Activated CD8-positive, alpha-beta memory T cell treated with anti-CD3 and anti-CD28 coated beads, Interleukin-2, amount 50 U/mL, for 24 hours (primary cell): ENCODE data around the gene CTIF.

ENCODE experiments used
- DNase-seq: peaks from one replicate; pipeline ENCODE4 v3.0.0-alpha.2; 2020; ENCODE audit errors: extremely low read depth

The CTIF gene

GRCh38 chr18:48899558-48900174 is 360.8 kb downstream of the CTIF start:
- DNase-seq, result no peak

GRCh38 chr18:48900469-48900868 is 361.6 kb downstream of the CTIF start:
- no peak for DNase-seq

DNA sequence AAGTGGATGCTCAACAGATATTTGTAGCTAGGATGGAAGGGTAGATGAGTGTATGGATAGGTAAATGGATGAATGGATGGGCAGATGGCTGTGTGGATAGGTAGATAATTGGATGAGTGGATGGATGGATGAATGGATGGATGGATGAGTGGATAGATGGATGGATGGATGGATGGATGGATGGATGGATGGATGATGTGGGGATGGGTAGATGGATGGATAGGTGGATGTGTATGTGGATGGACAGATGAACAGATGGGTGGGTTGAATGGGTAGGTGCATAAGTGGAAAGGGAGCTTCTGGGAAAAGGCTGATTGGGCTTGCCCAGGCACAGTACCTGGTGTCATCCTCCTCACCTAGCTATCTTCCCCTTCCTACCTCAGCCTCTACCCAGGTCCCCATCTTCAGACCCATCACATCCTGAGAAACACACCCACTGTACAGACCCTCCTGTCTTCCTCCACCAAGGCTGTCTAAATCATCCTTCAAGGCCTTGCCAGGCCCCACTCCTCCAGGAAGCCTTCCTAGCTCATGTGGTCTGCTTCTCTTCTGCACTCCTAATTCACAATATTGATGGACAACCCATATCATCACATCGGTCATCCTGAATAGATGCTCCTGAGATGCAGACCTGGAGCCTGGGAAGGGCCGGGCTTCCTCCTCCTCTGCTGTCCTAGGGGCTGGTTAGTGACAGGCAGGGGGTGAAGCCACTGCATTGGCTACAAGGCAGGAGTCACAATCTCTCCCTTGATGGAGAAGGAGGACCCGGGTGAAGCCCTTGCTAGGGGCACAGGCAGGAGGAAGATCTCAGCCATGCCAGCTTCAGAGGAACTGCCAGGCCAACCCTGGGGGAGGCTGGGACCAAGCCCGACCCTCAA is 362.6 kb downstream of the CTIF start:
- no peak for DNase-seq

GRCh38 chr18:48902023-48902855 is 363.4 kb downstream of the CTIF start:
- no peak for DNase-seq

DNA sequence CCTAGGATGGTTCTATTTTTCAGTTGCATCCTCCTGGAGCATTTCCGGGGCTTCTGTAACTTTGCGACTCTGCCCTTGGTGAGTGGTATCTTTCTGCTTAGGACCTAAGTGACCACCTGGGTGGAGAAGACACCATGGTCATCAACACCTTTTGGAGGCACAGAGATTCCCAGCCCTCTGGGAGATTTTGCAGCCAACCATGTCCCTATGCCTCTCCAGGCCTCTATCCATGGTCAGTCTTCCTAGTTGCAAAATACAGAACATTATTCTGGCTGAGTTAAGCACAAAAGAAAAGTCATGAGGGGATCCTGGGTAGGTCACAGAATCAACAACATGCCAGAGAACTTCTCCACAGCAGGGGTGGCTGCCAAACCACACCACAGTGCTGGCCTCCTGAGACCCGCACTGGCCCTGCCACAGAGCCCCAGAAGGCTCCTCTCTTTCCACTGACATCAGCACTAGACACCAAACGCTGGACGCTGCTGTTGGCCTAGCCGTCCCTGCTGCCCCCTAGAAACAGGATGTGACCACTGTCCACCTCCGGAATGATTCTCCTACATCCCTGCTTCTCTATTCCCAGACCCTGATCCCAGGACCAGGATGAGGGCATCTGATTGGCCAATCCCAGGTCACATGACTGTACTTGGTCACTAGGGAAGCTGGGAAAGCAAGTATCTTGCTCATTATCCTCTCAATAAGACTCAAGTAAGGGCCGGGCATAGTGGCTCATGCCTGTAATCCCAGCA is 364.2 kb downstream of the CTIF start:
- DNase-seq, result no peak

GRCh38 chr18:48904091-48904490 is 365.3 kb downstream of the CTIF start:
- DNase-seq, result no peak

- DNase-seq, result no peak
Measured at GRCh38 chr18:48904847-48905394, 366.1 kb downstream of the CTIF start.

DNA sequence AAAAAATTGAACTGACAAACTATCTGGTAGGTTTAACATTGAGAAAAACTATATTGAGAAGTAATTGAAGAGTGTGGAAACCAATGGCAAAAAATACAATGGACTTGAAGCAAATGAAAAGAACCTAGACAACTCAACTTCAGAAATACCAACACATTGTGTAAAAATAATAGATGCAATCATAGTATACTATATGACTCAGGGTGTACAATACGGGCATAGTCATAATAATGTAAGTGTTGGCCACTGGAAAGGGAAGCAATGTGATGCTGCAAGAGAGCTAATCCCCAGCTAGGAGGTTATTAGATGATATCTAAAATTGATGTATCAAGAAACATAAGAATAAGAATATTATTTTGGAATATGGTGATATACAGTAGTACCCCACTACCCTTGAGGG is 366.7 kb downstream of the CTIF start:
- no peak for DNase-seq

DNA sequence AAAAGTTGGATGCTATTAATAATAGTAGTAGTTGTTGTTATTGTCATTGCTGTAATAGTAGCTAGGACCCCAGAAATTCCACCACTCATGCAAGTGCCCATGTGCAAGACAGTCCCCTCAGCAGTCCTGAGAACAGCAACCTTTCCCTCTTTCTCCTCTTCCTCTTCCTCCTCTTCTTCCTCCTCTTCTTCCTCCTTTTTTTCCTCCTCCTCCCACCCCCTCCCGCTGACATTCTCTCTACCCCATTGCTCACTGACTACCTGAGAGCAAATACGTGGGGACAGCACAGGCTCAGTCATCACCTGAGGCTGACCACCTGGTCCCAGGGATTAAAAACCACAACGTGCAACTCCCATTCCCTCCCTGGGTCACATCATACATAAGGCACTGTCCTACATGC is 370.1 kb downstream of the CTIF start:
- DNase-seq, result no peak

- no peak for DNase-seq
Measured at GRCh38 chr18:48909721-48910120, 370.9 kb downstream of the CTIF start.

GRCh38 chr18:48910972-48911545 is 372.2 kb downstream of the CTIF start:
- no peak for DNase-seq
